Karpas-422 (cell line): ENCODE measurements around the gene FCHSD2. TPM values are rescaled to one million over a fixed set of nuclear protein-coding genes. Genes with fewer than 3 reads are reported as not detected.

Source experiments
- DNase-seq: peaks from one replicate; pipeline ENCODE4 v3.0.0-alpha.2; 2015
- H2AFZ ChIP-seq: fragments of 200-600 bp; sonication (generic); 2 replicates; pipeline ENCODE4 v1.6.1; 2014; ENCODE audit warnings: antibody characterized with exemption, low read length, mixed read lengths
- H3K27ac ChIP-seq: fragments of 200-600 bp; sonication (generic); 2 replicates; pipeline ENCODE4 v1.5.1; 2014; ENCODE audit warnings: mild to moderate bottlenecking, low read length, moderate library complexity
- H3K27me3 ChIP-seq: fragments of 200-600 bp; sonication (generic); 2 replicates; pipeline ENCODE4 v1.6.1; 2014; ENCODE audit warnings: low read length, mixed read lengths
- H3K36me3 ChIP-seq: fragments of 200-600 bp; sonication (generic); 2 replicates; pipeline ENCODE4 v1.6.1; 2014; ENCODE audit warnings: low read length, mixed read lengths; ENCODE audit not compliant: insufficient read depth
- H3K4me1 ChIP-seq: fragments of 200-600 bp; sonication (generic); 2 replicates; pipeline ENCODE4 v1.6.1; 2014; ENCODE audit warnings: mild to moderate bottlenecking, low read length, mixed read lengths
- H3K4me2 ChIP-seq: fragments of 200-600 bp; sonication (generic); 2 replicates; pipeline ENCODE4 v1.6.1; 2014; ENCODE audit warnings: low read length, low read depth, mild to moderate bottlenecking; ENCODE audit not compliant: poor library complexity, severe bottlenecking
- H3K4me3 ChIP-seq: fragments of 200-600 bp; sonication (generic); 2 replicates; pipeline ENCODE4 v1.5.1; 2014; ENCODE audit warnings: mild to moderate bottlenecking, antibody characterized with exemption, low read length, mixed read lengths
- H3K79me2 ChIP-seq: fragments of 200-600 bp; sonication (generic); 2 replicates; pipeline ENCODE4 v1.6.1; 2014; ENCODE audit warnings: mild to moderate bottlenecking, low read length, mixed read lengths
- H3K9ac ChIP-seq: fragments of 200-600 bp; sonication (generic); 2 replicates; pipeline ENCODE4 v1.6.0; 2014; ENCODE audit warnings: low read length
- H3K9me2 ChIP-seq: fragments of 200-600 bp; sonication (generic), shearing (Covaris generic); replicated peaks from 2 replicates; pipeline ENCODE4 v1.6.0; 2014; ENCODE audit warnings: mild to moderate bottlenecking, low read length, moderate library complexity; ENCODE audit not compliant: insufficient read depth
- H3K9me3 ChIP-seq: fragments of 300-700, 200-600 bp; sonication (generic); 2 replicates; pipeline ENCODE4 v1.6.1; 2014; ENCODE audit warnings: low read length, mixed read lengths
- H4K20me1 ChIP-seq: fragments of 200-600 bp; sonication (generic); 2 replicates; pipeline ENCODE4 v1.6.1; 2014; ENCODE audit warnings: mild to moderate bottlenecking, antibody characterized with exemption, low read length, low read depth; ENCODE audit not compliant: insufficient read depth
- total RNA-seq: library from RNA; depleted of rRNA; stranded (reverse); fragments of >200 nt; shearing (Covaris generic); gene quantifications from 2 replicates; pipeline ENCODE4 v1.2.3, GENCODE V29; 2014; ENCODE audit warnings: low replicate concordance

The FCHSD2 gene
- total RNA-seq, 1 experiment from 2014 or later, result 48.2 TPM

DNA sequence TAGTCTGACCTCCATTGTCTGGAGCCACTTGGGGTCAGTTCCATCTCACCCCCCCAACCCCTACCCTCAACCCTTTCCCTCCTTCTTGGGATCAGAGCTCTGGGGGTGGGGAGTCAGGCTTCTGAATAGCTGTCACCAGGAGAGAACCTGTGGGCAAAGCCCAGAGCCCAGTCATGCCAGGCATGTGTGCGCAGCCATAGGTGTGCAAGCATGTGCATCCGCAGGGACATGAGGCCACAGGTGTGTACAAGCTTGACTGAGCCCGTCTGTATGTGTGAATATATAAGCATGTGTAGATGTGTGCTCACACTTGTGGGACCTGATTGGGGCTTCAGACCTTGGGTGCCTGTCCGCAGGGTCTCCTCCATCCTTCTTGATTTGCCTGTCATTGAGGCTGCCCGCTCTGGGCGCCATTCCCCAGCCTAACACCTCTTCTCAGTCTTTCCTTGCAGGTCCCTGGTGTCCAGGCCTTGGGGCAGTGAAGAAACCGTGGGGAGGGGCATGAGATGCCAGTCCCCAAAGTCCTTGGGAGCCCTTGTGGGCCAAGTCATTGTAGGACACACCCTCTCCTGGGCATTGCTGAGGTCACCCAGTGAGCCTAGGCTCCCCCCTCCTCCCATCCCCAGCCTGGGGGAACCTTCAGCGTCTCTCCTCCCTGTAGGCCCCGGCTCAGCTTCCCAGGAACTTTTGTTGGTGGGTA lies 318.9 kb downstream of the FCHSD2 start:
- H3K4me3 ChIP-seq, result peak overlapping the region; percentile 65
- peak overlapping the region; percentile 75 for H3K4me2 ChIP-seq
- H3K9me2 ChIP-seq, result no peaks in the 10 kb centered on the region
- H3K79me2 ChIP-seq, result no peaks in the 10 kb centered on the region
- H3K4me1 ChIP-seq, result peaks cover 28% of the 10 kb centered on the region
- H3K27me3 ChIP-seq, result no peaks in the 10 kb centered on the region
- DNase-seq, result peak; percentile 59
- H4K20me1 ChIP-seq, result no peaks in the 10 kb centered on the region
- peak overlapping the region; percentile 67 for H3K9ac ChIP-seq
- no peaks in the 10 kb centered on the region for H3K9me3 ChIP-seq
- no peak overlapping the region for H2AFZ ChIP-seq
- H3K27ac ChIP-seq, result peak overlapping the region; percentile 67
- no peaks in the 10 kb centered on the region for H3K36me3 ChIP-seq

DNA sequence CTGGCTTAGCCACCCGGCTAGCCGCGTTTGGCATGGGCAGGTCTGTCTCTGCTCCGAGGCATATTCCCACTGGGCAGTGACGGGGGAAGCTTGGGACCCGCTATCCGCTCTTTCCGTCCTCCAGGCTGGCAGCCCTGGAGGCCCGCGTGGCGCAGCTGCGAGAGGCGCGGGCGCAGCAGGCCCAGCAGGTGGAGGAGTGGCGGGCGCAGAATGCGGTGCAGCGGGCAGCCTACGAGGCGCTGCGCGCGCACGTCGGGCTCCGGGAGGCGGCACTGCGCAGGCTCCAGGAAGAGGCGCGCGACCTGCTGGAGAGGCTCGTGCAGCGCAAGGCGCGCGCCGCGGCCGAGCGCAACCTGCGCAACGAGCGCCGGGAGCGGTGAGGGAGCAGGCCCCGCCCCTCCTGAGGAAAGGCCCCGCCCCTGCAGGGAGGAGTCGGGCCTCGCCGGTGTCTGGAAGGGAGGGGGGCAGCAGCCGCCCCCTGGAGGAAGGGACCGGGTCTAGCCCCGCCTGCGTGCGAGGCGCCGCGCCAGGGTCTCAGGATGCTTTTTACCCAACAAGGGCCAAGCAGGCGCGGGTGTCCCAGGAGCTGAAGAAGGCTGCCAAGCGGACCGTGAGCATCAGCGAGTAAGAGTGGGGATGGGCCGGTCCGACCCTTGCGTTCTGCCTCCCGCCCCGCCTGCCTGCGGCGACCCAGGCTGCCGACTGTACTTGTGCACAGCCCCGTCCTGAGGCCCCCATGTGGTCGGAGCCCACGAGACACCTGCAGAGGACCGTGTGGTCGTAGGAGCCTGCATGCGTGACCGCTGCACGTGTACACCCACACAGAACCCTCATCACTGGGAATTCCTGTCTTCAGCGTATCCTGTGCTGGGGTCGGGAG lies 320.0 kb downstream of the FCHSD2 start:
- DNase-seq, result peak; percentile 94
- H4K20me1 ChIP-seq, result no peaks in the 10 kb centered on the region
- H3K27me3 ChIP-seq, result no peaks in the 10 kb centered on the region
- H3K9me2 ChIP-seq, result no peaks in the 10 kb centered on the region
- H2AFZ ChIP-seq, result no peak overlapping the region
- H3K36me3 ChIP-seq, result no peaks in the 10 kb centered on the region
- no peaks in the 10 kb centered on the region for H3K9me3 ChIP-seq
- peak overlapping the region; percentile 70 for H3K9ac ChIP-seq
- peak overlapping the region; percentile 67 for H3K27ac ChIP-seq
- no peaks in the 10 kb centered on the region for H3K79me2 ChIP-seq
- H3K4me1 ChIP-seq, result peaks cover 28% of the 10 kb centered on the region
- peak overlapping the region; percentile 75 for H3K4me2 ChIP-seq
- peak overlapping the region; percentile 65 for H3K4me3 ChIP-seq

DNA sequence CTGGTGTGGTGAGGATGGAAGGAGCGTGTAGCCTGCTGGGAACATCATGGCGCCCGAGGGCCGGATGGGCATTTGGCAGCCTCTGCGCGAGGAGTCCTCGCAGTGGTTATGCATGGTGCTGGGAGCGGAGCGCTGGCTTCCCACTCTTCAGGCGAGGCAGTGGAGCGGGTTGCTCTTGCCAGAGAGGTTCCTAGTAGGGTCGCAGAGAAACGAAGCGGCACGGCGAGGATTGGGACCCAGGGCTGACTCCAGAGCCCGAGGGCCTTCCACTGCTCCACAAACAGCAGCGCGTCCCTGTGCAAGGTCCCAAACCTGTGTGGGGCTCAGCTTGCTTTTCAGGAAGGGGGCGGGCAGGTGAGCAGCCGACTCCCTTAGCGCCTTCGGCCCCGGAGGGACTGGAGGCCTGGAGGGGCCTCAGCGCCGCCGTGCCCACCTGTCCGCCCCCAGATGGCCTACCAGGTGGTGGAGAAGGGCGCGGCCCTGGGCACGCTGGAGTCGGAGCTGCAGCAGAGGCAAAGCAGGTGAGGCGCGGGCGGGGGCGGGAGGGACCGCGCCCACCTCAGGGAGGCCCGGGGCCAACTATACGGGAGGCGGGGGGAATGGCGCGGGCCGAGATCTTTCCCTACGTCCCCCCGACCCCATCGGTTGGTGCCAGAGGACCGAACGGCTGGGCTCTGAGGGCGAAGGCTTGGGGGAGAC lies 320.7 kb downstream of the FCHSD2 start:
- no peak overlapping the region for H2AFZ ChIP-seq
- no peak overlapping the region for H3K27ac ChIP-seq
- no peaks in the 10 kb centered on the region for H3K36me3 ChIP-seq
- no peaks in the 10 kb centered on the region for H3K79me2 ChIP-seq
- peak overlapping the region; percentile 58 for H3K4me2 ChIP-seq
- H3K27me3 ChIP-seq, result no peaks in the 10 kb centered on the region
- peak overlapping the region; percentile 50; the same call in 1 of the 2 replicates for H3K4me3 ChIP-seq
- H3K9ac ChIP-seq, result peak overlapping the region; percentile 70
- peaks cover 31% of the 10 kb centered on the region for H3K4me1 ChIP-seq
- H3K9me2 ChIP-seq, result no peaks in the 10 kb centered on the region
- no peaks in the 10 kb centered on the region for H3K9me3 ChIP-seq
- no peaks in the 10 kb centered on the region for H4K20me1 ChIP-seq
- no peak for DNase-seq

DNA sequence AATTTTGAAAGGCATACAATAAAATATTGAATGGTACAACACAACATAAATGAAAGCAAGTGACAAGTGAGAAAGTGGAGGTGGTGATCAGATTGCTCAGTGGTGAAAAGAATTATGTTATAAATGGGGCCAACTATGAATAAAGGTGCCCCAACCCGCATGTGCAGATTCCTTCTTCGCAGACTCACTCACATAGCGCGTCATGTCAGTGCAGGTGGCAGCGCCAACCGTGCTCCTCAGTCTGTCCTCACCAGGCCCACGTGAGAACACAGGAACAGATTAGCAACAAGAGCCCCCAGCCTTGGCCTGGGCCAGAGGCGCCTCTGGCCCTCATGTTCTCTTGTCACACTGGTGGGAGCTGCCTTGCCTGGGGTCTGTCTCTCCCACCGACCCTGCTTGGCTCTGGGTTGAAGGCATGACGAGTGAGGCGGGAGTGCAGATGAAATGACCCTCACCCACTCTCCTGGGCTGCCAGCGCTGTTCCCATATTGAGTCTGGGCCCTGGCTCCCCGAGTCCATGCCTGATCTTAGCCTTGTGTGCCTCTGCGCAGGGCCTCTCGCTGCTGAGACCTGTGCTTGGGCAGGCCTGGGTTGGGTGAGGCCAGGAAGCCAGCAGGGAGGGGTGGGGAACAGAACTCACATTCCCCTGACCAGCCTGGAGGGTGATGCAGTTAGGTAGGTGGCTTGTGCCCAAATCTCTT lies 321.5 kb downstream of the FCHSD2 start:
- Histone ChIP-seq H3K4me1 (peaks cover 39% of the 10 kb centered on the region), H3K27ac (no peak overlapping the region), H2AFZ (no peak overlapping the region), H4K20me1 (no peaks in the 10 kb centered on the region), H3K9me2 (no peaks in the 10 kb centered on the region), H3K79me2 (no peaks in the 10 kb centered on the region), H3K4me2 (no peak overlapping the region), H3K4me3 (no peak overlapping the region), H3K36me3 (no peaks in the 10 kb centered on the region), H3K9ac (no peak overlapping the region), H3K27me3 (no peaks in the 10 kb centered on the region), H3K9me3 (no peaks in the 10 kb centered on the region)
- no peak for DNase-seq

DNA sequence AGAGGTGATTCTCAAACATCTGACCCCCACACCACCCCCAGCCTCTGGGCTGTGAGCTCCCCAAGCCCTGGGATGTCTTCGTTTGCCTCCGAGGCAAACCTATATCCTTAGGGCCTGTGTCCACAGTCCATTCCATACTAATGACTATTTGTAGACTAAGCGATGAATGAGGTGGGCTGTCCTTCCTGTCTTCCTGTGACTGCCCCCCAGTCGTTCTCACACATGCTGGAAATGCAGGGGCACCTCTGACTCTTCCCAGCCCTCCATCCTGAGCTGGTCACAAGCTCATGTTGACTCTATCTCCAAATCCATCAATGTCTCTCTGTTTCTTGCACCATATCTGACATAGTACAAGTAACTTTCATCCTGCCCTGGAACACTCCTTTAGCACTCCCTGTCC lies 323.1 kb downstream of the FCHSD2 start:
- H4K20me1 ChIP-seq, result no peaks in the 10 kb centered on the region
- H3K4me1 ChIP-seq, result peaks cover 44% of the 10 kb centered on the region
- H3K27ac ChIP-seq, result no peak overlapping the region
- H3K9ac ChIP-seq, result no peak overlapping the region
- no peaks in the 10 kb centered on the region for H3K9me3 ChIP-seq
- H3K36me3 ChIP-seq, result no peaks in the 10 kb centered on the region
- no peak overlapping the region for H2AFZ ChIP-seq
- no peak overlapping the region for H3K4me3 ChIP-seq
- no peaks in the 10 kb centered on the region for H3K27me3 ChIP-seq
- H3K9me2 ChIP-seq, result no peaks in the 10 kb centered on the region
- no peak overlapping the region for H3K4me2 ChIP-seq
- no peak for DNase-seq
- H3K79me2 ChIP-seq, result no peaks in the 10 kb centered on the region

DNA sequence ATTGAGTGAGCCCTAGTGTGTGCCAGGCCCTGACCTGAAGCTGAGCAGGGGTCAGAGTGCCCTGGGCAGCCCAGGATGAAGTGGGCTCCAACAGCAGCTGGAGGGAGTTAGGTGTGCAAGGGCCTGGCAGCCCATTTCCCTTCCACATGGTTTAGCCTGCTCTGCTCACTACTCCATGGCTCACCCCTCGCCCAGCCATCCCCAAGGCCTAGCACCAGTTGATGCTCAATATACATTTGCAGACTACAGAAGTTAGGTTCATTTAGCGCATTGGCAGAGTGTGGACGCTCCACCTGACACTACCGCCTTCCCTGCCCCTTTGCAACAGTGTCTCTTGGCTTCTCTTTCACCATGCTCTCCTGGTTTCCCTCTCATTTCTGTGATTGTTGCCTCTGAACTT lies 324.2 kb downstream of the FCHSD2 start:
- Histone ChIP-seq H3K4me3 (no peak overlapping the region), H3K36me3 (no peaks in the 10 kb centered on the region), H2AFZ (no peak overlapping the region), H3K9ac (no peak overlapping the region), H4K20me1 (no peaks in the 10 kb centered on the region), H3K9me3 (no peaks in the 10 kb centered on the region), H3K9me2 (no peaks in the 10 kb centered on the region), H3K27me3 (no peaks in the 10 kb centered on the region), H3K27ac (no peak overlapping the region; the same call in 1 of the 2 replicates), H3K4me2 (no peak overlapping the region), H3K79me2 (no peaks in the 10 kb centered on the region), H3K4me1 (peaks cover 43% of the 10 kb centered on the region)
- DNase-seq, result no peak

DNA sequence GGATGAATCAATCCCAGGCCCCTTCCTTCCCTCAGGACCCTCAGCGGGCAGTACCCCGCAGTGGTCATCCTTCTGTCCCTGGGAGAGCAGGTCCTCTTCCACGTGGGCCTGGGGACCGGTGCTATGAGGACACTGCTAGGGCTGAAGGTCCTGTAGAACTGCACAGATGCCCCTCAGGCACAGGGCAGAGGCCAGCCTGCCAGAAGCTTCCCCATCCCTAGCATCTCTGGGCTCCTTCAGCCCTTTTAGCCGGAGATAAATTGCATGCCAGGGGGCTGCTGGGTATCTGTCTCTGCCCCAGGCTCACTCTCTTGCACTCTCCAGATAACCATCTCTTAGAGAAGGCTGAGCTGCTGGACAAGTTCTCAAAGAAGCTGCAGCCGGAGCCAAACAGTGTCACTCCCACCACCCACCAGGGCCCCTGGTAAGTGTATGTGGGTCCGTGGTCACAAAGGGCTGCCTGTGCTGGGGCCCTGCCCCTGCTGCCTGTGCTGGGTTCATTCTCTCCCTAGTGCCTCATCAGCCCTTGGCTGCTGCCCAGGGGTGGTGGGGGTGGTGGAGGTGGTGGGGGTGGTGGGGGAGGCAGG lies 325.6 kb downstream of the FCHSD2 start:
- Histone ChIP-seq H2AFZ (no peak overlapping the region), H3K4me3 (peak overlapping the region; percentile 23; the same call in 1 of the 2 replicates), H3K4me1 (peaks cover 42% of the 10 kb centered on the region), H3K27ac (peak overlapping the region; percentile 80), H3K36me3 (no peaks in the 10 kb centered on the region), H3K9me2 (no peaks in the 10 kb centered on the region), H3K9ac (peak overlapping the region; percentile 85), H3K4me2 (peak overlapping the region; percentile 95), H3K27me3 (no peaks in the 10 kb centered on the region), H4K20me1 (no peaks in the 10 kb centered on the region), H3K79me2 (peaks cover 3% of the 10 kb centered on the region; the same call in 1 of the 2 replicates), H3K9me3 (no peaks in the 10 kb centered on the region)
- DNase-seq, result peak; percentile 59
